ENCODE results near the gene ACAD8.

The ACAD8 gene

DNA sequence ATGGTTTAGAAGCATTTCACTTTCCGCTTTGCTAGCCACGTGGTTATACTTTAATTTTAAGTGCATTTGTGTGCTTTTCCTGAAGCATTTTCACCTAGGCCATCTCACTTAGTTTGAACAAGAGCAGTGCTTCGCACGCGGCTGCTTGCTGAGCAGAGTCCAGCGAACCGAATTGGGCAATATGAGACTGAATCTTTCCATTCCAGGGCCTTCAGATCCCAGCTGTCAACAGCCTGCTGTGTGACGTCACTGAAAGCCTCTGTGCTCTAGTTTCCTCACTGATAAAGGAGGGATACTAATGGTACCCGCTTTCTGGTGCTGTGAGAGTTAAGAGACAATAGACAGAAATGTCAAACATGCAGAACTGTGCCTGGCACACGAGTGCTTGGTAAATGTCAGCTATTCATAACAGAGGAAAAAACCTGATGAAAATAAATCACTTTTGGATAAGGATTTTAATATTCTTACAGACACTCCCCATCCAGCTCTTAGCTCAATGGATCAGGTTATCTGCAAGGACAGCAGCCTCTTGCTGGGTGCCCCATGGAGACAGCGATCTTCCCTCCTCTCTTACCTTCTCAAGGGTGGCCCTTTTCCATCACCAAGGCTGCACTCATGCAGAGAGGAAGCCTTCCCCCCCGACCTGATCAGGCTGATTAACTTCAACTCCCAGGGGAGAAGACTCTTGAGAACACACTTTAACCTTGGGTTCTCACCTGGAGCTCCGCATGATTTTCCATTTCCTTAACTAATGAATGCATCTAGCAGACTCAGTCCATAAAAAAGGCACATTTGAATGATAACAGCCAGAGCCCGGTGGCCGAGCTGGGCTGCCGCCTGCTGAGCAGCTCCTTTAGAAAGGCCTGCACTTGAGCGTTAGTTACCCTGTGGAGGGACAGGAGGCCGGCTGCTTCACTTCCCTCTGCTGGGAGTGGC is 19.3 kb downstream of the ACAD8 start:
- no peak for DNase-seq (ENCODE audit: low read depth)
- no peak overlapping the region for H3K4me3 ChIP-seq (ENCODE audit: low read depth, low read length)
- TF ChIP-seq, protein P1, sequence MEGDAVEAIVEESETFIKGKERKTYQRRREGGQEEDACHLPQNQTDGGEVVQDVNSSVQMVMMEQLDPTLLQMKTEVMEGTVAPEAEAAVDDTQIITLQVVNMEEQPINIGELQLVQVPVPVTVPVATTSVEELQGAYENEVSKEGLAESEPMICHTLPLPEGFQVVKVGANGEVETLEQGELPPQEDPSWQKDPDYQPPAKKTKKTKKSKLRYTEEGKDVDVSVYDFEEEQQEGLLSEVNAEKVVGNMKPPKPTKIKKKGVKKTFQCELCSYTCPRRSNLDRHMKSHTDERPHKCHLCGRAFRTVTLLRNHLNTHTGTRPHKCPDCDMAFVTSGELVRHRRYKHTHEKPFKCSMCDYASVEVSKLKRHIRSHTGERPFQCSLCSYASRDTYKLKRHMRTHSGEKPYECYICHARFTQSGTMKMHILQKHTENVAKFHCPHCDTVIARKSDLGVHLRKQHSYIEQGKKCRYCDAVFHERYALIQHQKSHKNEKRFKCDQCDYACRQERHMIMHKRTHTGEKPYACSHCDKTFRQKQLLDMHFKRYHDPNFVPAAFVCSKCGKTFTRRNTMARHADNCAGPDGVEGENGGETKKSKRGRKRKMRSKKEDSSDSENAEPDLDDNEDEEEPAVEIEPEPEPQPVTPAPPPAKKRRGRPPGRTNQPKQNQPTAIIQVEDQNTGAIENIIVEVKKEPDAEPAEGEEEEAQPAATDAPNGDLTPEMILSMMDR (IDR thresholded peaks at IDR 0.05; ENCODE audit: insufficient read depth, low read depth, low read length, missing control alignments), result no peak

DNA sequence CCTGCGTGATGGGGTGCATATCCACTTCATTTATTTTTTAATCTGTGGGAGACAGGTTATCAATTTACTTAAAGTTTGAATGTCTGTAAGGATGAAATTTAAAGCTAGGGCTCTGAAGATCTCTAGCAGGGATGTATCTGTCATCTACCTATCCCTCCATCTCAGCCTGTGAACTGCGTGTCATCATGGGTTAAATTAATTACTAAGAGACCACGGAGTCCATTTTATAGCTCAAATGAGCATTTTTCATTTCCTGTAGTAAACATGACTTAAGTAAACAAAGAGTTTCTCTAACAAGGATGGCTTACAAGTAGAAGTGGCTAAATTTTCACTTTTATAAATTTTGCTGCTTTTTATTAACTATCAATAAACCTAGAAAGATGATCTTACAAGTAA is 19.9 kb downstream of the ACAD8 start:
- no peak for DNase-seq (ENCODE audit: low read depth)
- no peak overlapping the region for H3K4me3 ChIP-seq (ENCODE audit: low read depth, low read length)
- TF ChIP-seq, protein P1 (IDR thresholded peaks at IDR 0.05; ENCODE audit: insufficient read depth, low read depth, low read length, missing control alignments), result no peak

DNA sequence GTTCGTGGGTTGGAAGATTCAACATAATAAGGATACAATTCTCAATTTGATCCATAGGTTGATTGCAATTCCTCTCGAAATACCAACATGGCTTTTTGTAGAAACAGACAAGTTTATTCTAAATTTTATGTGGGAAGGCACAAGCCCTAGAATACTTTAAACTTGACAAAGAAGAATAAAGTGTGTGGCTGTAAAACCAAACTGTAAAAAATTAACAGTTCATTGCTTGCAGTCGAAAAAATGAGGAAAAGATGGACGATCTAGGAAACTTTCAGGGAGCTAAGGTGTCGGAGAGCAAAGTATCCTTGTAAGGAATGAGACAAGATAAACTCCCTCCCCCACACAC is 21.8 kb downstream of the ACAD8 start:
- TF ChIP-seq, protein P1 (IDR thresholded peaks at IDR 0.05; ENCODE audit: insufficient read depth, low read depth, low read length, missing control alignments), result no peak
- no peak for DNase-seq (ENCODE audit: low read depth)
- H3K4me3 ChIP-seq (ENCODE audit: low read depth, low read length), result peak overlapping the region; percentile 47; the same call in 1 of the 2 replicates

DNA sequence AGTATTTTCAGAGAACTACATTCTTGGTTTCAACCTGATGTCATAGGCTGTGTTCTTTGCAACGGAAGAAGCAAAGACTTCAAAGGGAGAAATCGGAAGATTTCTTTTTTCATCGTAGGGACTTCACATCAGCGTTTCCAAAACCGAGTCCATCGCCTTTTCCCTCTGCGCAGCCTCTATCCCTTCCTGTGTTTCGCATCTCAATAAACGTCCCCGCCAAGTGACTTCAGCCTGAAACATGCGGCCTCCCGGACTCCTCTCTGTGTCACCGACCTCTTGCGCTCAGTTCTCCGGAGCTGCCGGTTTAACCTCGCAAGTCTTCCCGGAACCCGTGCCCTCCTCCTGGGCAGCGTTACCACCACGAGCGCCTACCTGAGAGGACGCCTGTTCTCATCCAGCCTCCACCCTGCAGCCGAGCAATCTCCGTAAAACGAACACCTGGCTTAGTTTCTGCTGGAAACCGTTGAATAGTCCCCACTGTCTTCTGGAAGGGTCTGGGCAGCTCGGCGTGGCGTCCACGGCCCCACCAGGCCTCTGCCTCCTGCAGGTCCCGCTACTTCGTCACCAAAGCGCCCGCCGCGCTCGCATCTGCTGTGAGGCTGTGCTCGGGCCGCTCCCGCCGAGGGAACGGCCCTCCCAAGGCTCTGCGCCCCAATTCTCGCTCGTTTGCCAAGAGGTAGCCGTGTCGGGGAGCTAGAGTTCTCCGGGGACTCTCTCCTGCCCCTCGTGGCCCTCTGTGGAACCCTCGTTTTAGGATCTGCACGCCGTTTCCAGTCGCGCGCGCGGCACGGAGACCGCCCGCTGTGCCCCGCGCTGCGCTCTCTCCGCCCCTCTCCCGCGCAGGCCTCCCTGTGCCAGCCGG is 22.4 kb downstream of the ACAD8 start, which contains the start of gene GLB1L3:
Gene GLB1L3 (plus strand): TSS at position 846 of the 862 bp plus-strand sequence. CDS start 362 bp downstream, outside the sequence.
- H3K4me3 ChIP-seq (ENCODE audit: low read depth, low read length), result peak within 1 kb of the TSS; percentile 47
- TF ChIP-seq, protein P1 (IDR thresholded peaks at IDR 0.05; ENCODE audit: insufficient read depth, low read depth, low read length, missing control alignments), result peak; percentile 35
- DNase-seq (ENCODE audit: low read depth), result peak; percentile 45

DNA sequence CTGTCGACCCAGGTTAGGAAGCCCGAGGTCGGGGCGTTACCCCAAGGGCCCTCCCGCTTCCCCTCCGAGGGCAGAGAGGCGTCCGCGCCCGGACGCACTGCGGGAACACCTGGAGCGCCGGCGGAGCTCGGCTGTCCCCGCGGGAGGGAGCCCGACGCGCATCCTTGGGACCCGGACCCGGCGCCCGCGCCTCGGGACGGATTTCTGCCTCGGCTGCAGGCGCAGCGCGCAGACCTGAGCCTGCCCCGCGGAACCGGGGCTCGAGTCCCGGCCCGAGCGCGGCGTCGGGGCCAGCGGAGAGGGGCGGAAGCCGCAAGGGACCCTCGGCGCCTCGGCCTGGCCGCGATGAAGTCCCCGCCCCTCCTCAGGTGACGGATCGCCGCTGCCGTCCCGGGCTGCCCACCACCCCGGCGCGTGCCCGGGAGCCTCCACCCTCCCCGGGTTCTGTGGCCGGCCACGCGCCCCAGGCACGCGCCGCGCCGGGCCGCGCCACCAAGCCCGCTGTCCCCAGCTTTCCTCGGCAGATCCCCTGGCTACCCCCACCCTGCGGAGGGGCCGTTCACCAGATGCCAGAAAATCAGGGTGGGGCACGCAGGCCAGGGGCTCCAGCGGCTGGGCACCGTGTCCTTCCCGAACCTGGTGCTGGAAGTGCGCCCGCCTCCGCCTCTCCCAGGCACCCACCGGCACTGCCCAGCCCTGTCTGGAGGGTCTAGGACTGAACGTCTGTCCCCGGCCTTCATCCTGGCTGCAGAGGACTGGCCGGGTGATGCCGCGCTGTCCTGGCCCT is 23.2 kb downstream of the ACAD8 start:
- no peak overlapping the region for H3K4me3 ChIP-seq (ENCODE audit: low read depth, low read length)

More for the DNA sequence above, 23.2 kb downstream of the ACAD8 start:
- TF ChIP-seq, protein P1 (IDR thresholded peaks at IDR 0.05; ENCODE audit: insufficient read depth, low read depth, low read length, missing control alignments), result no peak
- no peak for DNase-seq (ENCODE audit: low read depth)
